Neural progenitor cell (in vitro differentiated cells): Measurements from ENCODE around the gene TREML2. TPM values are rescaled to one million over a fixed set of nuclear protein-coding genes. Genes with fewer than 3 reads are reported as not detected.
"Not testable (repeated sequence)": the region's sequence is repeated elsewhere in the genome, so short reads cannot be mapped to it uniquely, and the experiment has no call there.

Experiments used
- DNase-seq: peaks from one replicate; pipeline ENCODE4 v3.0.0-alpha.2; 2016; ENCODE audit warnings: low spot score
- H2AFZ ChIP-seq: fragments of 200-600 bp; sonication (generic); replicated peaks from 2 replicates; pipeline ENCODE4 v1.6.1; 2016; ENCODE audit warnings: antibody characterized with exemption
- H3F3A ChIP-seq: fragments of 200-600 bp; sonication (generic); 2 replicates; pipeline ENCODE4 v1.6.1; 2016; ENCODE audit warnings: antibody characterized with exemption, low read depth
- H3K27ac ChIP-seq: fragments of 200-600 bp; sonication (generic); 2 replicates; pipeline ENCODE4 v1.5.1; 2016; ENCODE audit warnings: mild to moderate bottlenecking
- H3K27me3 ChIP-seq: fragments of 200-600 bp; sonication (generic); 2 replicates; pipeline ENCODE4 v1.6.1; 2016; ENCODE audit warnings: mild to moderate bottlenecking, moderate library complexity
- H3K36me3 ChIP-seq: fragments of 200-600 bp; sonication (generic); 2 replicates; pipeline ENCODE4 v1.5.1; 2016
- H3K4me1 ChIP-seq: fragments of 200-600 bp; sonication (generic); 2 replicates; pipeline ENCODE4 v1.6.1; 2016; ENCODE audit warnings: mixed run types
- H3K4me2 ChIP-seq: fragments of 200-600 bp; sonication (generic); 2 replicates; pipeline ENCODE4 v1.6.1; 2016
- H3K4me3 ChIP-seq: fragments of 200-600 bp; sonication (generic); 2 replicates; pipeline ENCODE4 v1.5.1; 2016
- H3K79me2 ChIP-seq: fragments of 200-600 bp; sonication (generic); 2 replicates; pipeline ENCODE4 v1.6.1; 2016; ENCODE audit warnings: low read depth
- H3K9ac ChIP-seq: fragments of 200-600 bp; sonication (generic); 2 replicates; pipeline ENCODE4 v1.6.1; 2016
- H3K9me3 ChIP-seq: fragments of 200-600 bp; sonication (generic); 2 replicates; pipeline ENCODE4 v1.5.1; 2016; ENCODE audit warnings: low read depth
- H4K20me1 ChIP-seq: fragments of 200-600 bp; sonication (generic); 2 replicates; pipeline ENCODE4 v1.6.1; 2016; ENCODE audit warnings: low read depth
- H3K27ac Mint-ChIP-seq: 3 replicates; pipeline ENCODE4 v1.8.0; 2021; ENCODE audit warnings: mixed read lengths
- H3K27me3 Mint-ChIP-seq: 2 replicates; pipeline ENCODE4 v1.8.0; 2022; ENCODE audit warnings: low read depth, mild to moderate bottlenecking, inconsistent platforms, moderate library complexity, mixed read lengths; ENCODE audit not compliant: insufficient read depth
- H3K36me3 Mint-ChIP-seq: 3 replicates; pipeline ENCODE4 v1.8.0; 2021; ENCODE audit warnings: mixed read lengths
- H3K4me1 Mint-ChIP-seq: 3 replicates; pipeline ENCODE4 v1.8.0; 2021; ENCODE audit warnings: mixed read lengths
- H3K4me3 Mint-ChIP-seq: 3 replicates; pipeline ENCODE4 v1.8.0; 2021; ENCODE audit warnings: mild to moderate bottlenecking, moderate library complexity, mixed read lengths
- H3K9me3 Mint-ChIP-seq: 3 replicates; pipeline ENCODE4 v1.8.0; 2020; ENCODE audit warnings: mixed read lengths
- CTCF ChIP-seq: fragments of 200-600 bp; sonication (generic); IDR thresholded peaks from 2 replicates; pipeline ENCODE4 v1.5.1; 2017; ENCODE audit warnings: antibody characterized with exemption, mild to moderate bottlenecking
- EZH2 ChIP-seq: fragments of 200-600 bp; sonication (generic); IDR thresholded peaks from 2 replicates; pipeline ENCODE4 v1.6.1; 2017; ENCODE audit warnings: antibody characterized with exemption, mild to moderate bottlenecking, moderate library complexity
- EZH2phosphoT487 ChIP-seq: fragments of 200-600 bp; sonication (generic); IDR thresholded peaks from 2 replicates; pipeline ENCODE4 v1.6.1; 2017; ENCODE audit warnings: antibody characterized with exemption
- total RNA-seq: library from RNA; depleted of rRNA; stranded (reverse); fragments of >200 nt; gene quantifications from 2 replicates; pipeline ENCODE4 v1.2.3, GENCODE V29; 2015; ENCODE audit warnings: low replicate concordance

The TREML2 gene
- total RNA-seq, result not detected in 2 replicates

GRCh38 chr6:41200901-41201763 lies at the start of gene TREML2:
Gene TREML2 (minus strand): TSS chr6:41201149. CDS start chr6:41201008, 141 bp downstream.
- peak within 1 kb of the TSS; percentile 15 for H3K27ac Mint-ChIP-seq

GRCh38 chr6:41247882-41248705 lies 47.1 kb upstream of the TREML2 start:
- peaks cover 7% of the 10 kb centered on the region for H3K27me3 Mint-ChIP-seq
- Histone ChIP-seq H3K4me1 (no peaks in the 10 kb centered on the region), H3F3A (no peaks in the 10 kb centered on the region), H3K9ac (no peak overlapping the region), H3K9me3 (no peaks in the 10 kb centered on the region), H2AFZ (no peak overlapping the region), H3K27ac (no peak overlapping the region), H3K27me3 (no peaks in the 10 kb centered on the region), H3K4me3 (no peak overlapping the region), H3K4me2 (no peak overlapping the region), H3K36me3 (no peaks in the 10 kb centered on the region), H3K79me2 (no peaks in the 10 kb centered on the region), H4K20me1 (no peaks in the 10 kb centered on the region)
- TF ChIP-seq EZH2phosphoT487 (no peak), CTCF (no peak), EZH2 (no peak)
- H3K4me1 Mint-ChIP-seq, result no peaks in the 10 kb centered on the region
- H3K9me3 Mint-ChIP-seq, result peaks cover 2% of the 10 kb centered on the region
- no peak overlapping the region for H3K27ac Mint-ChIP-seq
- no peaks in the 10 kb centered on the region for H3K36me3 Mint-ChIP-seq
- no peak overlapping the region for H3K4me3 Mint-ChIP-seq
- no peak for DNase-seq

More at GRCh38 chr6:41200901-41201763, at the start of gene TREML2:
- Histone ChIP-seq H4K20me1 (no peaks in the 10 kb centered on the region), H3F3A (no peaks in the 10 kb centered on the region), H3K4me3 (no peak within 1 kb of the TSS), H3K9me3 (no peaks in the 10 kb centered on the region), H3K27me3 (no peaks in the 10 kb centered on the region), H3K4me2 (no peak within 1 kb of the TSS), H2AFZ (peak within 1 kb of the TSS; percentile 57), H3K4me1 (no peaks in the 10 kb centered on the region), H3K36me3 (no peaks in the 10 kb centered on the region), H3K9ac (no peak within 1 kb of the TSS), H3K79me2 (no peaks in the 10 kb centered on the region), H3K27ac (no peak within 1 kb of the TSS)
- Mint-ChIP-seq H3K27me3 (no peaks in the 10 kb centered on the region), H3K36me3 (no peaks in the 10 kb centered on the region), H3K4me1 (peaks cover 9% of the 10 kb centered on the region), H3K4me3 (no peak within 1 kb of the TSS), H3K9me3 (no peaks in the 10 kb centered on the region)
- DNase-seq, result no peak
- no peak for TF ChIP-seq EZH2phosphoT487
- TF ChIP-seq EZH2, result no peak
- TF ChIP-seq CTCF, result no peak

- Mint-ChIP-seq H3K27ac (no peak overlapping the region), H3K36me3 (no peaks in the 10 kb centered on the region), H3K9me3 (peaks cover 2% of the 10 kb centered on the region), H3K4me3 (no peak overlapping the region), H3K4me1 (no peaks in the 10 kb centered on the region), H3K27me3 (peaks cover 7% of the 10 kb centered on the region)
- no peak for DNase-seq
- no peaks in the 10 kb centered on the region for H3K79me2 ChIP-seq
- H2AFZ ChIP-seq, result no peak overlapping the region
- H3K9me3 ChIP-seq, result no peaks in the 10 kb centered on the region
- TF ChIP-seq EZH2phosphoT487 (no peak), EZH2 (no peak), CTCF (no peak)
- H3F3A ChIP-seq, result no peaks in the 10 kb centered on the region
- no peak overlapping the region for H3K27ac ChIP-seq
- no peak overlapping the region for H3K4me3 ChIP-seq
- H3K4me1 ChIP-seq, result no peaks in the 10 kb centered on the region
- no peak overlapping the region for H3K9ac ChIP-seq
- H4K20me1 ChIP-seq, result no peaks in the 10 kb centered on the region
- no peaks in the 10 kb centered on the region for H3K36me3 ChIP-seq
- H3K27me3 ChIP-seq, result no peaks in the 10 kb centered on the region
- no peak overlapping the region for H3K4me2 ChIP-seq
These were observed 46.4 kb upstream of the TREML2 start for GRCh38 chr6:41247288-41247865.

GRCh38 chr6:41246529-41246928 lies 45.6 kb upstream of the TREML2 start:
- H3K27ac ChIP-seq, H3K36me3 ChIP-seq, H3K9me3 Mint-ChIP-seq, H3K27ac Mint-ChIP-seq, H3K4me1 Mint-ChIP-seq, H3K9me3 ChIP-seq, DNase-seq, H3F3A ChIP-seq, H2AFZ ChIP-seq, H3K4me2 ChIP-seq, H3K27me3 ChIP-seq, H3K36me3 Mint-ChIP-seq, H3K27me3 Mint-ChIP-seq, H3K4me3 Mint-ChIP-seq, H4K20me1 ChIP-seq, H3K79me2 ChIP-seq, H3K4me3 ChIP-seq, H3K9ac ChIP-seq, H3K4me1 ChIP-seq: not testable (repeated sequence)
